Stimulated activated CD4-positive, alpha-beta T cell treated with anti-CD3 and anti-CD28 coated beads, Interleukin-4, amount 100 ng/mL, for 24 hours (primary cell): Measurements from ENCODE around the gene TIMM10B.
"Not testable (repeated sequence)": the region's sequence is repeated elsewhere in the genome, so short reads cannot be mapped to it uniquely, and the experiment has no call there.

ENCODE experiments used
- DNase-seq: peaks from one replicate; pipeline ENCODE4 v3.0.0-alpha.2; 2020

The TIMM10B gene

GRCh38 chr11:6520265-6520664, 39.0 kb downstream of the TIMM10B start:
- no peak for DNase-seq

GRCh38 chr11:6521946-6522345, 40.6 kb downstream of the TIMM10B start:
- not testable (repeated sequence) for DNase-seq

GRCh38 chr11:6523253-6523652, 42.0 kb downstream of the TIMM10B start:
- no peak for DNase-seq

GRCh38 chr11:6526411-6527135, 45.3 kb downstream of the TIMM10B start:
- no peak for DNase-seq

- no peak for DNase-seq
Observed at GRCh38 chr11:6529266-6529665, 48.0 kb downstream of the TIMM10B start.

- DNase-seq: no peak
Observed at GRCh38 chr11:6530848-6531247, 49.5 kb downstream of the TIMM10B start.

- DNase-seq: peak; percentile 14
Observed at GRCh38 chr11:6531267-6531752, 50.0 kb downstream of the TIMM10B start.
